ENCODE measurements around the gene APOL1.

APOL1 gene

DNA sequence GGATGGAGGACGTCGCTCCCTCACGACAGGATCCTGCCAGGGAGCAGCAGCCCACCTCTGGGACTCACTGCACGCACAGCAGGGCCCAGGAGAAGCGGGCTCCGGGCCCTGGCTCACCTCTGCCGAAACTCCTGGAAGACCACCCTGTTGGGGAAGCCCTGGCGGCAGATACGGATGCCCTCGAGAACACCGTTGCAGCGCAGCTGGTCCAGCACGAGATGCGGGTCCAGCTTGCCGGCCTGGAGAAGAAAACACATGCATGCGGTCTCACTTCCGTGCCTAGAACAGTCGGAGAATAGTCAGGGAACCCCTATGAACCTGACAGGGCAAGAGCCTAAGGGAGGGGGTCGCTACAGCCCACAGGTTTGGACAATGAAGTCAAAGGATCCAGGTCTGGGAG, 52.9 kb downstream of the APOL1 start:
- no peak for DNase-seq
- no peak overlapping the region for H3K27ac ChIP-seq (ENCODE audit: low read length)
- peaks cover 28% of the 10 kb centered on the region for H3K36me3 ChIP-seq (replicated peaks; ENCODE audit: insufficient read depth, low read length)
- H3K9me2 ChIP-seq (replicated peaks; ENCODE audit: insufficient read depth, low read length) = no peaks in the 10 kb centered on the region
- no peak overlapping the region for H3K4me2 ChIP-seq (ENCODE audit: low read depth, low read length)
- H3K79me2 ChIP-seq (ENCODE audit: low read length) = peaks cover 68% of the 10 kb centered on the region
- no peaks in the 10 kb centered on the region for H3K9me3 ChIP-seq (replicated peaks; ENCODE audit: insufficient read depth, low read length)
- H2AFZ ChIP-seq (ENCODE audit: low read length) = no peak overlapping the region
- H3K27me3 ChIP-seq (replicated peaks; ENCODE audit: insufficient read depth, low read length) = no peaks in the 10 kb centered on the region
- H3K4me3 ChIP-seq (ENCODE audit: low read length) = no peak overlapping the region
- no peaks in the 10 kb centered on the region for H3K4me1 ChIP-seq (ENCODE audit: low read length)
- peaks cover 14% of the 10 kb centered on the region for H3F3A ChIP-seq (ENCODE audit: insufficient read depth, low read length)
- no peak overlapping the region for H3K9ac ChIP-seq (ENCODE audit: low read length)
- TF ChIP-seq, protein P1, sequence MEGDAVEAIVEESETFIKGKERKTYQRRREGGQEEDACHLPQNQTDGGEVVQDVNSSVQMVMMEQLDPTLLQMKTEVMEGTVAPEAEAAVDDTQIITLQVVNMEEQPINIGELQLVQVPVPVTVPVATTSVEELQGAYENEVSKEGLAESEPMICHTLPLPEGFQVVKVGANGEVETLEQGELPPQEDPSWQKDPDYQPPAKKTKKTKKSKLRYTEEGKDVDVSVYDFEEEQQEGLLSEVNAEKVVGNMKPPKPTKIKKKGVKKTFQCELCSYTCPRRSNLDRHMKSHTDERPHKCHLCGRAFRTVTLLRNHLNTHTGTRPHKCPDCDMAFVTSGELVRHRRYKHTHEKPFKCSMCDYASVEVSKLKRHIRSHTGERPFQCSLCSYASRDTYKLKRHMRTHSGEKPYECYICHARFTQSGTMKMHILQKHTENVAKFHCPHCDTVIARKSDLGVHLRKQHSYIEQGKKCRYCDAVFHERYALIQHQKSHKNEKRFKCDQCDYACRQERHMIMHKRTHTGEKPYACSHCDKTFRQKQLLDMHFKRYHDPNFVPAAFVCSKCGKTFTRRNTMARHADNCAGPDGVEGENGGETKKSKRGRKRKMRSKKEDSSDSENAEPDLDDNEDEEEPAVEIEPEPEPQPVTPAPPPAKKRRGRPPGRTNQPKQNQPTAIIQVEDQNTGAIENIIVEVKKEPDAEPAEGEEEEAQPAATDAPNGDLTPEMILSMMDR (IDR thresholded peaks at IDR 0.05; ENCODE audit: low read length) = no peak
- no peak for TF ChIP-seq EZH2 (optimal IDR thresholded peaks at IDR 0.05; ENCODE audit: low read depth, low read length)
- no peak for TF ChIP-seq EZH2phosphoT487 (IDR thresholded peaks at IDR 0.05; ENCODE audit: low read length)
- no peaks in the 10 kb centered on the region; the same call in 1 of the 2 replicates for H4K20me1 ChIP-seq (ENCODE audit: insufficient read depth, low read length)

- Histone ChIP-seq H2AFZ (ENCODE audit: low read length) (no peak overlapping the region), H3K4me1 (ENCODE audit: low read length) (no peaks in the 10 kb centered on the region), H3K27me3 (replicated peaks; ENCODE audit: insufficient read depth, low read length) (no peaks in the 10 kb centered on the region), H3K4me2 (ENCODE audit: low read depth, low read length) (no peak overlapping the region), H3K9ac (ENCODE audit: low read length) (no peak overlapping the region), H3K36me3 (replicated peaks; ENCODE audit: insufficient read depth, low read length) (peaks cover 29% of the 10 kb centered on the region), H4K20me1 (ENCODE audit: insufficient read depth, low read length) (no peaks in the 10 kb centered on the region; the same call in 1 of the 2 replicates), H3K9me3 (replicated peaks; ENCODE audit: insufficient read depth, low read length) (no peaks in the 10 kb centered on the region), H3K27ac (ENCODE audit: low read length) (no peak overlapping the region), H3K4me3 (ENCODE audit: low read length) (no peak overlapping the region), H3F3A (ENCODE audit: insufficient read depth, low read length) (peaks cover 14% of the 10 kb centered on the region), H3K79me2 (ENCODE audit: low read length) (peaks cover 68% of the 10 kb centered on the region), H3K9me2 (replicated peaks; ENCODE audit: insufficient read depth, low read length) (no peaks in the 10 kb centered on the region)
- no peak for TF ChIP-seq EZH2 (optimal IDR thresholded peaks at IDR 0.05; ENCODE audit: low read depth, low read length)
- no peak for TF ChIP-seq EZH2phosphoT487 (IDR thresholded peaks at IDR 0.05; ENCODE audit: low read length)
- TF ChIP-seq, protein P1 (IDR thresholded peaks at IDR 0.05; ENCODE audit: low read length) = no peak
- no peak for DNase-seq
These were observed 53.3 kb downstream of the APOL1 start for GRCh38 chr22:36306227-36306626.

- H3K4me1 ChIP-seq (ENCODE audit: low read length) = no peaks in the 10 kb centered on the region
- no peak overlapping the region for H3K4me3 ChIP-seq (ENCODE audit: low read length)
- no peak for DNase-seq
- no peaks in the 10 kb centered on the region for H3K9me3 ChIP-seq (replicated peaks; ENCODE audit: insufficient read depth, low read length)
- peaks cover 85% of the 10 kb centered on the region for H3K79me2 ChIP-seq (ENCODE audit: low read length)
- no peak overlapping the region for H3K4me2 ChIP-seq (ENCODE audit: low read depth, low read length)
- no peak overlapping the region for H3K27ac ChIP-seq (ENCODE audit: low read length)
- no peak overlapping the region for H2AFZ ChIP-seq (ENCODE audit: low read length)
- peaks cover 7% of the 10 kb centered on the region; the same call in 1 of the 2 replicates for H3F3A ChIP-seq (ENCODE audit: insufficient read depth, low read length)
- TF ChIP-seq, protein P1 (IDR thresholded peaks at IDR 0.05; ENCODE audit: low read length) = no peak
- TF ChIP-seq EZH2phosphoT487 (IDR thresholded peaks at IDR 0.05; ENCODE audit: low read length) = no peak
- no peak for TF ChIP-seq EZH2 (optimal IDR thresholded peaks at IDR 0.05; ENCODE audit: low read depth, low read length)
- no peak overlapping the region for H3K9ac ChIP-seq (ENCODE audit: low read length)
- H3K27me3 ChIP-seq (replicated peaks; ENCODE audit: insufficient read depth, low read length) = no peaks in the 10 kb centered on the region
- H3K36me3 ChIP-seq (replicated peaks; ENCODE audit: insufficient read depth, low read length) = peaks cover 47% of the 10 kb centered on the region
- no peaks in the 10 kb centered on the region for H3K9me2 ChIP-seq (replicated peaks; ENCODE audit: insufficient read depth, low read length)
- H4K20me1 ChIP-seq (ENCODE audit: insufficient read depth, low read length) = no peaks in the 10 kb centered on the region; the same call in 1 of the 2 replicates
These were observed 55.9 kb downstream of the APOL1 start for GRCh38 chr22:36308880-36309279.

Measured in MM.1S (cell line).